Body of pancreas (tissue), 4 donors: Measurements from ENCODE around the gene GRHL1. TPM values are rescaled to one million over a fixed set of nuclear protein-coding genes. Genes with fewer than 3 reads are reported as not detected.

Experiments used
- ATAC-seq: fragments of 150-250 bp; one replicate; pipeline ENCODE4 v1.9.1; 2016
- DNase-seq, 4 donors: peaks; one replicate each; pipeline ENCODE4 v3.0.0-alpha.2; 2019
- H3K27ac ChIP-seq, 4 donors: fragments of 200-600 bp; sonication (generic); 1 replicate in 3 of 4; 2 replicates in 1 of 4; pipeline versions ENCODE4 v1.5.1 to v1.6.1; 2016 to 2019; ENCODE audit warnings: mild to moderate bottlenecking in 1 of 4, mixed read lengths in 1 of 4, moderate library complexity in 1 of 4
- H3K27me3 ChIP-seq, 2 donors: fragments of 200-600 bp; sonication (generic); one replicate each; pipeline ENCODE4 v1.6.0; 2016; ENCODE audit warnings: mild to moderate bottlenecking in 1 of 2
- H3K36me3 ChIP-seq, 2 donors: fragments of 200-600 bp; sonication (generic); replicated peaks in 1 of 2; 2 replicates each; pipeline ENCODE4 v1.5.1; 2016; ENCODE audit warnings: low read depth in 2 of 2; ENCODE audit not compliant: insufficient read depth in 1 of 2
- H3K4me1 ChIP-seq: fragments of 200-600 bp; sonication (generic); one replicate; pipeline ENCODE4 v1.6.0; 2016
- H3K4me3 ChIP-seq, 2 donors: fragments of 200-600 bp; sonication (generic); 1 replicate in 1 of 2; 2 replicates in 1 of 2; pipeline ENCODE4 v1.5.1; 2016 to 2019
- H3K9me3 ChIP-seq, 3 donors: fragments of 200-600 bp; sonication (generic); 1 replicate in 2 of 3; 2 replicates in 1 of 3; pipeline ENCODE4 v1.5.1; 2016
- POLR2A ChIP-seq, 3 donors: fragments of 450-650 bp; IDR thresholded peaks; one replicate each; pipeline ENCODE4 v1.6.1; 2016; ENCODE audit warnings: antibody characterized with exemption in 3 of 3, mild to moderate bottlenecking in 2 of 3
- WGBS, 2 donors: methylation state at CpG; one replicate each; pipeline ENCODE4 v1.1.5; 2017; 5-methylcytosine and 5-hydroxymethylcytosine counted together
- intact Hi-C: fragments of 100-400 bp; cut with DNase I; formaldehyde crosslinking; loops from one replicate; pipeline ENCODE4 v1.15.1; 2023
- total RNA-seq, 2 donors: library from RNA; depleted of rRNA; stranded (reverse); fragments of >200 nt; gene quantifications; one replicate each; pipeline ENCODE4 v1.1.0, GENCODE V29; 2016
- TF ChIP-seq, protein P1 (sequence below), 7 experiments: fragments of 450-650 bp in 4 of 7; fragments of 200-600 bp in 3 of 7; sonication (generic) in 3 of 7; IDR thresholded peaks; one replicate each; pipeline ENCODE4 v1.5.1; 2016 to 2019; ENCODE audit warnings: antibody characterized with exemption in 7 of 7

The GRHL1 gene
- total RNA-seq, 2 donors from 2014 or later, result 2.0 to 4.2 TPM

DNA sequence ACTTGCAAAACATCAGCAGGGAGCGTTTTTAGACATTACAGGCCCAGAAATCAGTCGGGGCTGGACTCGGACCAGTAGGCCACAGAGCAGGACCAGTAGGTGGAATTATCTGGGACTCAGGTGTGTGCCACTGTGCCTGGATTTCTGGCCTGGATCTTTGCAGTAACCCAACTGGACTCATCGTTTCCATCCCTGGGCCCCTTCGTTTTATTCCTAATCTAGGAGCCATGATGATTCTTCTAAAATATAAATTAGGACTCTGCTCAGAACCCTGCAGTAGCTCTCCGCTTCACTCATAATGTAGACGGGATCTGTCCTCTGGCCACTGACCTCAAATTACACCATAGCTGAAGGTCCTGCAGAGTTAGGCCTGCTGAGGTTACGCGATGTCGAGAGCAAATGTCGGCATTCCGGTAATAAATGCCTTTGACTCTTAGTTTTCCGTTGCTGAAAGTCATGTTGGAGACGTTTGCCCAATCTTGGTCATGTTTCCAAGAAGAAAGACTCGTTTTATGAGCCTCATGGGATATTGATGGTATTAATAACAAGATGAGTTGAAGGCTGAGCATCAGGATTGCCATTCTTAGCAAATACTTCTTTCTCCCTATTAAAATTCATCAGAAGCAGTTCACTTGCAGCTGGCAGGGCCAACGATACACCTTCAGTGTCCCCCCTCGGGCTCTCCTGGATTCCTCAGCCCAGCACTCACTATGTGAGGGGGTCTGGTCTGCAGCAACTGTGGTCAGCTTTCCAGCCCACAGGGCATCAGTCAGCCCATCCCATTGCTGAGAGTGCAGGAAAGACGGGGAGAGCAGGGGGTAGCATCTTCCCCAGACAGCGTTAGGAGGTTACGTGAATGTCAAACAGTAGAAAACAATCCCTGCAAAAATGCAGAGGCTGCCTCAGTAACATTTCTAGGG, 52.0 kb downstream of the GRHL1 start:
- Histone ChIP-seq H3K9me3 (no peaks in the 10 kb centered on the region), H3K4me1 (peaks cover 52% of the 10 kb centered on the region), H3K27ac (peak overlapping the region in 1 of 4 donors; percentile 40), H3K27me3 (no peaks in the 10 kb centered on the region), H3K4me3 (no peak overlapping the region), H3K36me3 (no peaks in the 10 kb centered on the region)
- intact Hi-C loops, result no loop called here
- DNase-seq (no peak), ATAC-seq (no peak)
- WGBS, 2 donors, result 92 to 94% methylated on average over 20 of the region's 20 CpGs
- TF ChIP-seq, protein P1, sequence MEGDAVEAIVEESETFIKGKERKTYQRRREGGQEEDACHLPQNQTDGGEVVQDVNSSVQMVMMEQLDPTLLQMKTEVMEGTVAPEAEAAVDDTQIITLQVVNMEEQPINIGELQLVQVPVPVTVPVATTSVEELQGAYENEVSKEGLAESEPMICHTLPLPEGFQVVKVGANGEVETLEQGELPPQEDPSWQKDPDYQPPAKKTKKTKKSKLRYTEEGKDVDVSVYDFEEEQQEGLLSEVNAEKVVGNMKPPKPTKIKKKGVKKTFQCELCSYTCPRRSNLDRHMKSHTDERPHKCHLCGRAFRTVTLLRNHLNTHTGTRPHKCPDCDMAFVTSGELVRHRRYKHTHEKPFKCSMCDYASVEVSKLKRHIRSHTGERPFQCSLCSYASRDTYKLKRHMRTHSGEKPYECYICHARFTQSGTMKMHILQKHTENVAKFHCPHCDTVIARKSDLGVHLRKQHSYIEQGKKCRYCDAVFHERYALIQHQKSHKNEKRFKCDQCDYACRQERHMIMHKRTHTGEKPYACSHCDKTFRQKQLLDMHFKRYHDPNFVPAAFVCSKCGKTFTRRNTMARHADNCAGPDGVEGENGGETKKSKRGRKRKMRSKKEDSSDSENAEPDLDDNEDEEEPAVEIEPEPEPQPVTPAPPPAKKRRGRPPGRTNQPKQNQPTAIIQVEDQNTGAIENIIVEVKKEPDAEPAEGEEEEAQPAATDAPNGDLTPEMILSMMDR (IDR thresholded peaks at IDR 0.05), result no peak
- TF ChIP-seq POLR2A (IDR thresholded peaks at IDR 0.05), result no peak

DNA sequence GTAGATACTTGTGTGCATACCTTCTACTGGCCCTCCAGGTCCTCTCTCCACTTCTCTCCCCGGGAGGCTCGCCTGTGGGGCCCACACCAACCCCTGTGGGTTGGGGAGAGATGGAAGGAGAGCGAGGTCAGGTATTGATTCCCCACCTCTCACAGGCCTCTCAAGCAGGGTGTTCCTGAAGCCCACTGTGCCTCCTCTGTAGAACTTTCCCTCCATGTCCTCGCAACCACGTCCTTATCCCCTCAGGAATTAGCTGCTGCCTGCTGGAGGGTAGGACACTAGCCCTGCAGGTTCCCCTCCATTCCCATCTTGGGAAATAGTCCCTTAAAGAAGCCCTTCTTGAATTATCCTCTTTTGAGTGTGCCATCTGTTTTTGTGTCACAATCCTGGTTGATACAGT, 52.9 kb downstream of the GRHL1 start:
- Histone ChIP-seq H3K27me3 (no peaks in the 10 kb centered on the region), H3K27ac (no peak overlapping the region), H3K36me3 (no peaks in the 10 kb centered on the region), H3K4me1 (peaks cover 62% of the 10 kb centered on the region), H3K9me3 (no peaks in the 10 kb centered on the region), H3K4me3 (no peak overlapping the region)
- intact Hi-C loops, result no loop called here
- 90 to 94% methylated on average over 4 to 5 of the region's 5 CpGs for WGBS, 2 donors
- ATAC-seq (no peak), DNase-seq (no peak)
- TF ChIP-seq, protein P1 (IDR thresholded peaks at IDR 0.05), result no peak
- no peak for TF ChIP-seq POLR2A (IDR thresholded peaks at IDR 0.05)

DNA sequence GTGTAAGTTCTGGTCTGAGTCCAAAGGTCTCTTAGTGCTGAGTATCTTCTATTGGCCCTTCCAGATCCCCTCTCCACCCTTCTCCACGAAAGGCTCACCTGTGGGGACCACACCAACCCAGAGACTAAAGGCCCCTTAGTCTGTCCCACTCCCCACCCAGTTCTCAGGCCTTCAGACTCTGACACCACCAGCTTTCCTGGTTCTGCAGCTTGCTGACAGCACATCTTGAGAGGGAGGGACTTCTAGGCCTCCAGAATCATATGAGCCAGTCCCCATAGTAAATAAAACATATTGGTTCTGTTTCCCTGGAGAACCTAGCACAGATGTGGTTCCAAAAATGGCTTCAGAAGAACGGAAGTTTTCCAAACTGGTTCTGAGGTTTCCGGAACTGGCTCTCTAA, 53.3 kb downstream of the GRHL1 start:
- H3K27ac ChIP-seq, result no peak overlapping the region
- DNase-seq (no peak), ATAC-seq (no peak)
- no peaks in the 10 kb centered on the region for H3K9me3 ChIP-seq
- no peaks in the 10 kb centered on the region for H3K27me3 ChIP-seq
- intact Hi-C loops, result no loop called here
- no peak overlapping the region for H3K4me3 ChIP-seq
- no peaks in the 10 kb centered on the region for H3K36me3 ChIP-seq
- peaks cover 66% of the 10 kb centered on the region for H3K4me1 ChIP-seq
- TF ChIP-seq, protein P1 (IDR thresholded peaks at IDR 0.05), result no peak
- TF ChIP-seq POLR2A (IDR thresholded peaks at IDR 0.05), result no peak
- 66 to 79% methylated on average over 3 of the region's 3 CpGs for WGBS, 2 donors

DNA sequence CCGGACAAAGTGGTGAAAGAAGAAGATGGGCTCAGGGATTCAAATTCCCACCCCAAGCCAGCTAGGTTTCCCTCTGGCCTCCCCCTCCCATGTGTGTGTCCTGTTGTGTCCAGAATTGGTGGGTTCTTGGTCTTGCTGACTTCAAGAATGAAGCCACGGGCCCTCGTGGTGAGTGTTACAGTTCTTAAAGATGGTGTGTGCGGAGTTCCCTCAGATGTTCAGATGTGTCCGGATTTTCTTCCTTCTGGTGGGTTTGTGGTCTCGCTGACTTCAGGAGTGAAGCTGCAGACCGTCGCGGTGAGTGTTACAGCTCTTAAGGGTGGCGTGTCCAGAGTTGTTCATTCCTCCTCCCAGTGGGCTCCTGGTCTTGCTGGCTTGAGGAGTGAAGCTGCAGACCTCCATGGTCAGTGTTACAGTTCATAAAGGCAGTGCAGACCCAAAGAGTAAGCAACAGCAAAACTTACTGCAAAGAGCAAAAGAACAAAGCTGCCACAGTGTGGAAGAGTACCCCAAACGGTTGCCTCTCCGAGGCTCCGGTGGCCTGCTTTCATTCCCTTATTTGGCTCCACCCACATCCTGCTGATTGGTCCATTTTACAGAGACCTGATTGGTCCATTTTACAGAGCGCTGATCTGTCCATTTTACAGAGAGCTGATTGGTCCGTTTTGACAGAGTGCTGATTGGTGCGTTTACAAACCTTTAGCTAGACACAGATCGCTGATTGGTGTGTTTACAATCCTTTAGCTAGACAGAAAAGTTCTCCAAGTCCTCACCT, 54.2 kb downstream of the GRHL1 start:
- DNase-seq (peak in 1 of 4 donors; percentile 1), ATAC-seq (no peak)
- peaks cover 74% of the 10 kb centered on the region for H3K4me1 ChIP-seq
- H3K4me3 ChIP-seq, result no peak overlapping the region
- TF ChIP-seq POLR2A (IDR thresholded peaks at IDR 0.05), result no peak
- TF ChIP-seq, protein P1 (IDR thresholded peaks at IDR 0.05), result no peak
- 93 to 95% methylated on average over 17 of the region's 17 CpGs for WGBS, 2 donors
- H3K9me3 ChIP-seq, result no peaks in the 10 kb centered on the region
- intact Hi-C loops, result no loop called here
- peak overlapping the region in 3 of 4 donors; percentile 81 to 97 (median 88) for H3K27ac ChIP-seq
- H3K36me3 ChIP-seq, result no peaks in the 10 kb centered on the region
- no peaks in the 10 kb centered on the region for H3K27me3 ChIP-seq
